ENCODE results near the gene CAP2.
"Not testable (repeated sequence)": the region's sequence is repeated elsewhere in the genome, so short reads cannot be mapped to it uniquely, and the experiment has no call there.

The CAP2 gene

GRCh38 chr6:17585766-17586490 lies 192.5 kb downstream of the CAP2 start:
- peak; percentile 12 for DNase-seq

GRCh38 chr6:17586623-17587022 lies 193.2 kb downstream of the CAP2 start:
- DNase-seq, result not testable (repeated sequence)

GRCh38 chr6:17588011-17588410 lies 194.6 kb downstream of the CAP2 start:
- no peak for DNase-seq

- DNase-seq, result peak; percentile 19
Observed at GRCh38 chr6:17589406-17590096, 196.2 kb downstream of the CAP2 start.

DNA sequence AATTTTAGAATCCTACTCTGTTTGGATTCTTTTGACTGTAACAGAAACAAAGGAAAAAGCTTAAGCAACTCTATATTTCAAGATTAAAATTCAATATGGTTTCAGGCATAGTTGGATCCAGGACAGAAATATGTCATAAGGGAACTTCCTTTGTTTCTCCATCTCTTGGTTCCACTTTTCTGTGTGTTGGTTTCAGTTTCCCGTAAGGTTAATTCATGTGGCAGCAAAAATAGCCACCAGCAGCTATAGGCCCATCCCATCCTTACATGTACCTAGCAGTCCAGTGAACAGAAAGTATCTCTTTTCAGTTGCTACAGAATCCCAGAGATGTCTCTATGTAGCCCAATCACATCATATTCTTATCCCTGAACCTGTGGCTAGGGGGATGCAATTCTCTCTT lies 197.9 kb downstream of the CAP2 start:
- peak; percentile 3 for DNase-seq

- DNase-seq, result no peak
Observed at GRCh38 chr6:17593246-17593645, 199.9 kb downstream of the CAP2 start.

GRCh38 chr6:17596085-17596484 lies 202.7 kb downstream of the CAP2 start:
- no peak for DNase-seq

GRCh38 chr6:17599877-17600526 lies 206.6 kb downstream of the CAP2 start, which contains the start of gene FAM8A1:
FAM8A1 (plus strand) TSS chr6:17600302; CDS start chr6:17600410, 108 bp downstream.
- DNase-seq, result peak; percentile 95

DNA sequence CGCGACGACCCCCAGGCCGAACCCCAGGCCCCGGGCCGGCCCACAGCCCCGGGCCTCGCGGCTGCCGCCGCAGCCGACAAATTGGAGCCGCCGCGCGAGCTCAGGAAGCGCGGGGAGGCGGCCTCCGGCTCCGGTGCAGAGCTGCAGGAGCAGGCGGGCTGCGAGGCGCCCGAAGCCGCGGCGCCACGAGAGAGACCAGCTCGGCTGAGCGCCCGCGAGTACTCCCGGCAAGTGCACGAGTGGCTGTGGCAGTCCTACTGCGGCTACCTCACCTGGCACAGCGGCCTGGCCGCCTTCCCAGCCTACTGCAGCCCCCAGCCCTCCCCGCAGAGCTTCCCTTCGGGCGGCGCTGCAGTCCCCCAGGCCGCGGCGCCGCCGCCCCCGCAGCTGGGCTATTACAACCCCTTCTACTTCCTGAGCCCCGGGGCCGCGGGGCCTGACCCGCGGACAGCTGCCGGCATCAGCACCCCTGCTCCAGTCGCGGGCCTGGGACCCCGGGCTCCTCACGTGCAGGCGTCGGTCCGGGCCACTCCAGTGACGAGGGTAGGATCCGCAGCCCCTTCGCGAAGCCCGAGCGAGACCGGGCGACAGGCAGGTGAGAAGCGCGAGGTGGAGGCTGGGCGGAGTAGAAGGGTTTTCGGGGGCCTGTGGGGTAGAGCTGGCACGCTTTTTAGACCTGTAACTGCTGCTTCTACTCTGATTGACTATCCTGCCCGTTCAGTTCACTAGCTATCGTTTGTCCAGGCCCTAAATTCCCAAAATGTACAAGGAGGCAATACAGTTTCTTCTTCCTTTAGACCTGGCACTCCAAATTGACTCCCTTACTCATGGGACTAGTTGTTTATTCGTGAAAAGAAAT lies 207.4 kb downstream of the CAP2 start:
- DNase-seq, result peak; percentile 39

GRCh38 chr6:17601386-17601703 lies 207.9 kb downstream of the CAP2 start:
- no peak for DNase-seq

DNA sequence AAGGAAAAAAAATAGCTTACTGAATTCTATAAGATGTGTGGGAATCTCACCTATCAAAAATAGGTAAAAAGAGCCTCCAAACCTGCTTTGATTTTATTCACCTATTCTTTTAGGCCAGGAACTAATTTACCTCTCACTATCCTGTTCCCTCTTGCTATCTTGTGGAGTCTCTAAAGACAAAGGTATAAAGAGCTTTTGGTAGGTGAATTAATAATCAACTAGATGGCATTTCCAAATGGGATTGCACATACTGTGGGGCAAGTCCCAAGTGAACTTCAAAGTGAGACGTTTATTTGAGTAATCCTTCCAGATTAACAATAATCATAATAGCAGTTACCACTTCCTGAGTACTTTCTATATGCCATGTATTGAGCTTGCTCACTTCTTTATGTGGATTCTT lies 209.5 kb downstream of the CAP2 start:
- no peak for DNase-seq

GRCh38 chr6:17606606-17607005 lies 213.2 kb downstream of the CAP2 start:
- no peak for DNase-seq

Data from CD4-positive, alpha-beta T cell treated with Interleukin-17A for 1 hour (primary cell).